HuH-7 (cell line): ENCODE data around the gene ANO8.
A peak's percentile ranks its signal among the peaks of the same experiment; 100 is the strongest.
"Not testable (repeated sequence)": the region's sequence is repeated elsewhere in the genome, so short reads cannot be mapped to it uniquely, and the experiment has no call there.

Experiments used
- DNase-seq: peaks from one replicate; pipeline ENCODE4 v3.0.0; 2011; ENCODE audit warnings: low spot score

The ANO8 gene

GRCh38 chr19:17334414-17335409, at the start of gene ANO8:
Gene ANO8, minus strand, starts transcription at chr19:17334855. Its CDS starts 185 bp downstream, at chr19:17334670.
- DNase-seq = peak; percentile 95

- no peak for DNase-seq
These were observed 45.9 kb upstream of the ANO8 start for GRCh38 chr19:17380426-17381138.

GRCh38 chr19:17379221-17379631, 44.6 kb upstream of the ANO8 start:
- DNase-seq = no peak

- no peak for DNase-seq
These were observed 43.6 kb upstream of the ANO8 start for GRCh38 chr19:17378271-17378670.

GRCh38 chr19:17376935-17377600, 42.4 kb upstream of the ANO8 start, which contains the start of gene PLVAP:
Gene PLVAP, minus strand, starts transcription at chr19:17377342. Its CDS starts 54 bp downstream, at chr19:17377288.
- DNase-seq = no peak

- DNase-seq = no peak
These were observed 35.5 kb upstream of the ANO8 start for GRCh38 chr19:17370026-17370587.

GRCh38 chr19:17365361-17365760, 30.7 kb upstream of the ANO8 start:
- no peak for DNase-seq

GRCh38 chr19:17363852-17364605, 29.4 kb upstream of the ANO8 start:
- DNase-seq = not testable (repeated sequence)

- no peak for DNase-seq
These were observed 25.5 kb upstream of the ANO8 start for GRCh38 chr19:17359905-17360800.

- no peak for DNase-seq
These were observed 23.7 kb upstream of the ANO8 start for GRCh38 chr19:17358395-17358794.

GRCh38 chr19:17357724-17358123, 23.1 kb upstream of the ANO8 start:
- no peak for DNase-seq

- no peak for DNase-seq
These were observed 22.5 kb upstream of the ANO8 start for GRCh38 chr19:17357078-17357666.

- no peak for DNase-seq
These were observed 18.7 kb upstream of the ANO8 start for GRCh38 chr19:17353386-17353785.

GRCh38 chr19:17352608-17353280, 18.1 kb upstream of the ANO8 start:
- no peak for DNase-seq

- no peak for DNase-seq
These were observed 17.3 kb upstream of the ANO8 start for GRCh38 chr19:17351815-17352435.

- no peak for DNase-seq
These were observed 14.0 kb upstream of the ANO8 start for GRCh38 chr19:17348700-17349099.

GRCh38 chr19:17347877-17348276, 13.2 kb upstream of the ANO8 start:
- no peak for DNase-seq

- DNase-seq = no peak
These were observed 12.7 kb upstream of the ANO8 start for GRCh38 chr19:17347361-17347760.
